ENCODE data around the gene NOTCH2NLA.
"Not testable (repeated sequence)": the region's sequence is repeated elsewhere in the genome, so short reads cannot be mapped to it uniquely, and the experiment has no call there.

Gene NOTCH2NLA

GRCh38 chr1:146251523-146251922 is 22.7 kb upstream of the NOTCH2NLA start:
- H3K27ac ChIP-seq (replicated peaks); DNase-seq (ENCODE audit: low read depth in 1 of 2, low spot score in 1 of 2); H3K27me3 ChIP-seq (ENCODE audit: insufficient read depth, poor library complexity, severe bottlenecking); H3K4me3 ChIP-seq (replicated peaks; ENCODE audit: insufficient read depth, low read length): not testable (repeated sequence)

- H3K4me3 ChIP-seq (replicated peaks; ENCODE audit: insufficient read depth, low read length); H3K27ac ChIP-seq (replicated peaks); DNase-seq (ENCODE audit: low read depth in 1 of 2, low spot score in 1 of 2); H3K27me3 ChIP-seq (ENCODE audit: insufficient read depth, poor library complexity, severe bottlenecking): not testable (repeated sequence)
Observed at GRCh38 chr1:146248643-146249042, 19.8 kb upstream of the NOTCH2NLA start.

GRCh38 chr1:146236626-146237025 is 7.8 kb upstream of the NOTCH2NLA start:
- not testable (repeated sequence) for DNase-seq (ENCODE audit: low read depth in 1 of 2, low spot score in 1 of 2); H3K27me3 ChIP-seq (ENCODE audit: insufficient read depth, poor library complexity, severe bottlenecking); H3K27ac ChIP-seq (replicated peaks); H3K4me3 ChIP-seq (replicated peaks; ENCODE audit: insufficient read depth, low read length)

GRCh38 chr1:146236026-146236601 is 7.3 kb upstream of the NOTCH2NLA start:
- H3K27ac ChIP-seq (replicated peaks); DNase-seq (ENCODE audit: low read depth in 1 of 2, low spot score in 1 of 2); H3K27me3 ChIP-seq (ENCODE audit: insufficient read depth, poor library complexity, severe bottlenecking); H3K4me3 ChIP-seq (replicated peaks; ENCODE audit: insufficient read depth, low read length): not testable (repeated sequence)

GRCh38 chr1:146228144-146228682 is 608 bp downstream of the NOTCH2NLA start:
- Histone ChIP-seq H3K27ac (replicated peaks) (peak overlapping the region; percentile 51), H3K4me3 (replicated peaks; ENCODE audit: insufficient read depth, low read length) (peak overlapping the region; percentile 49)
- peak in 1 of 2 experiments; percentile 1 for DNase-seq (ENCODE audit: low read depth in 1 of 2, low spot score in 1 of 2)
- H3K27me3 ChIP-seq (ENCODE audit: insufficient read depth, poor library complexity, severe bottlenecking): not testable (repeated sequence)

GRCh38 chr1:146174531-146174930 is 54.3 kb downstream of the NOTCH2NLA start:
- not testable (repeated sequence) for H3K4me3 ChIP-seq (replicated peaks; ENCODE audit: insufficient read depth, low read length); H3K27ac ChIP-seq (replicated peaks); DNase-seq (ENCODE audit: low read depth in 1 of 2, low spot score in 1 of 2); H3K27me3 ChIP-seq (ENCODE audit: insufficient read depth, poor library complexity, severe bottlenecking)

- not testable (repeated sequence) for H3K27ac ChIP-seq (replicated peaks); DNase-seq (ENCODE audit: low read depth in 1 of 2, low spot score in 1 of 2); H3K4me3 ChIP-seq (replicated peaks; ENCODE audit: insufficient read depth, low read length); H3K27me3 ChIP-seq (ENCODE audit: insufficient read depth, poor library complexity, severe bottlenecking)
Observed at GRCh38 chr1:146167740-146168139, 61.1 kb downstream of the NOTCH2NLA start.

- H3K4me3 ChIP-seq (replicated peaks; ENCODE audit: insufficient read depth, low read length); DNase-seq (ENCODE audit: low read depth in 1 of 2, low spot score in 1 of 2); H3K27ac ChIP-seq (replicated peaks); H3K27me3 ChIP-seq (ENCODE audit: insufficient read depth, poor library complexity, severe bottlenecking): not testable (repeated sequence)
Observed at GRCh38 chr1:146167273-146167672, 61.5 kb downstream of the NOTCH2NLA start.

GRCh38 chr1:146144465-146144864 is 84.4 kb downstream of the NOTCH2NLA start, which contains the start of gene NBPF10:
Gene NBPF10 (minus strand): TSS chr1:146144804. CDS start chr1:146144769, 35 bp downstream.
- H3K4me3 ChIP-seq (replicated peaks; ENCODE audit: insufficient read depth, low read length); H3K27ac ChIP-seq (replicated peaks); H3K27me3 ChIP-seq (ENCODE audit: insufficient read depth, poor library complexity, severe bottlenecking); DNase-seq (ENCODE audit: low read depth in 1 of 2, low spot score in 1 of 2): not testable (repeated sequence)
